Stimulated activated CD4-positive, alpha-beta T cell treated with anti-CD3 and anti-CD28 coated beads, Interleukin-15, amount 100 ng/mL, for 1 hour (primary cell): ENCODE data around the gene FBXW10B.
"Not testable (repeated sequence)": the region's sequence is repeated elsewhere in the genome, so short reads cannot be mapped to it uniquely, and the experiment has no call there.

ENCODE experiments used
- DNase-seq, 2 donors: peaks; one replicate each; pipeline ENCODE4 v3.0.0-alpha.2; 2020; ENCODE audit warnings: low read depth in 1 of 2, low spot score in 1 of 2

Gene FBXW10B

GRCh38 chr17:15630930-15631453 lies 11.5 kb upstream of the FBXW10B start:
- DNase-seq, result not testable (repeated sequence)

- DNase-seq, result not testable (repeated sequence)
Measured at GRCh38 chr17:15629991-15630390, 10.5 kb upstream of the FBXW10B start.

GRCh38 chr17:15623661-15624209 lies 4.2 kb upstream of the FBXW10B start:
- not testable (repeated sequence) for DNase-seq

GRCh38 chr17:15623255-15623654 lies 3.8 kb upstream of the FBXW10B start:
- not testable (repeated sequence) for DNase-seq

- DNase-seq, result not testable (repeated sequence)
Measured at GRCh38 chr17:15622124-15622523, 2.6 kb upstream of the FBXW10B start.

GRCh38 chr17:15616828-15617227 lies 2.7 kb downstream of the FBXW10B start:
- not testable (repeated sequence) for DNase-seq

GRCh38 chr17:15615850-15616249 lies 3.7 kb downstream of the FBXW10B start:
- DNase-seq, result not testable (repeated sequence)

- not testable (repeated sequence) for DNase-seq
Measured at GRCh38 chr17:15613111-15613510, 6.4 kb downstream of the FBXW10B start.

GRCh38 chr17:15592960-15593359 lies 26.5 kb downstream of the FBXW10B start:
- DNase-seq, result not testable (repeated sequence)

- not testable (repeated sequence) for DNase-seq
Measured at GRCh38 chr17:15591986-15592385, 27.5 kb downstream of the FBXW10B start.

- DNase-seq, result not testable (repeated sequence)
Measured at GRCh38 chr17:15590844-15591243, 28.7 kb downstream of the FBXW10B start.

GRCh38 chr17:15589544-15590536 lies 29.7 kb downstream of the FBXW10B start:
- DNase-seq, result not testable (repeated sequence)

GRCh38 chr17:15588017-15588416 lies 31.5 kb downstream of the FBXW10B start:
- not testable (repeated sequence) for DNase-seq

GRCh38 chr17:15583313-15583712 lies 36.2 kb downstream of the FBXW10B start:
- not testable (repeated sequence) for DNase-seq

- not testable (repeated sequence) for DNase-seq
Measured at GRCh38 chr17:15581462-15581861, 38.0 kb downstream of the FBXW10B start.

GRCh38 chr17:15576848-15577247 lies 42.7 kb downstream of the FBXW10B start:
- not testable (repeated sequence) for DNase-seq

- not testable (repeated sequence) for DNase-seq
Measured at GRCh38 chr17:15574660-15575059, 44.8 kb downstream of the FBXW10B start.

- not testable (repeated sequence) for DNase-seq
Measured at GRCh38 chr17:15573870-15574269, 45.6 kb downstream of the FBXW10B start.
